GM12878 (cell line): ENCODE data around the gene CADPS. TPM values are rescaled to one million over a fixed set of nuclear protein-coding genes. Genes with fewer than 3 reads are reported as not detected.

ENCODE experiments used
- ATAC-seq: fragments of 200-7000 bp; cut with Tn5 transposase; 3 replicates; pipeline ENCODE4 v1.9.1; 2020; ENCODE audit warnings: mild to moderate bottlenecking, moderate library complexity
- BruUV-seq: library from RNA; stranded (reverse); fragments of 400-500 nt; replicated peaks from 2 replicates; lab custom pipeline; 2021; lab: Mats Ljungman, UMichigan
- CTCF ChIA-PET: fragments of 300-600 bp; sonication (Branson Sonifier 250); formaldehyde crosslinking; extraction: SDS; loops from one replicate; lab custom pipeline; 2021; ENCODE audit warnings: inconsistent platforms; lab: Yijun Ruan, JAX
- POLR2A ChIA-PET: fragments of 350-600 bp; formaldehyde crosslinking; extraction: SDS; loops from one replicate; lab custom pipeline; 2021; ENCODE audit warnings: inconsistent platforms; lab: Charles Lee
- RAD21 ChIA-PET: fragments of 300-600 bp; sonication (Branson Sonifier 250); formaldehyde crosslinking; loops from one replicate; lab custom pipeline; 2023; ENCODE audit warnings: antibody characterized with exemption; ENCODE audit not compliant: unreplicated experiment; lab: Charles Lee
- SMC1A ChIA-PET: fragments of 300-600 bp; sonication (Branson Sonifier 250); formaldehyde crosslinking; loops from one replicate; lab custom pipeline; 2023; ENCODE audit not compliant: unreplicated experiment, uncharacterized antibody; lab: Charles Lee
- DNase-seq: peaks from one replicate; pipeline ENCODE4 v3.0.0-alpha.2; 2011; ENCODE audit warnings: low read depth, low spot score
- FAIRE-seq: peaks from 3 replicates; lab custom pipeline; 2011; peaks lifted over from hg19 to GRCh38; lab: Jason Lieb, UNC
- H2AFZ ChIP-seq: 2 replicates; pipeline ENCODE4 v1.6.0; 2011; ENCODE audit warnings: low read depth, low read length, control low read depth; ENCODE audit not compliant: control insufficient read depth
- H3K27ac ChIP-seq: 2 replicates; pipeline ENCODE4 v1.5.1; 2011; ENCODE audit warnings: control low read depth; ENCODE audit not compliant: control insufficient read depth, insufficient read depth
- H3K27me3 ChIP-seq, 2 experiments: replicated peaks in 1 of 2; 2 replicates each; pipeline versions ENCODE4 v1.6.0 to v1.6.1; 2011; ENCODE audit warnings: low read length in 1 of 2; ENCODE audit not compliant: control insufficient read depth in 2 of 2, insufficient read depth in 2 of 2
- H3K36me3 ChIP-seq, 2 experiments: 2 replicates each; pipeline ENCODE4 v1.5.1; 2011; ENCODE audit warnings: low read length in 1 of 2; ENCODE audit not compliant: control insufficient read depth in 2 of 2, insufficient read depth in 2 of 2
- H3K4me1 ChIP-seq: 2 replicates; pipeline ENCODE4 v1.6.1; 2011; ENCODE audit warnings: mild to moderate bottlenecking, low read length, moderate library complexity, mixed read lengths; ENCODE audit not compliant: control insufficient read depth, insufficient read depth
- H3K4me2 ChIP-seq: 2 replicates; pipeline ENCODE4 v1.6.0; 2011; ENCODE audit warnings: control low read depth; ENCODE audit not compliant: control insufficient read depth, insufficient read depth
- H3K4me3 ChIP-seq: fragments of 200-600 bp; sonication (generic); 2 replicates; pipeline ENCODE4 v1.5.1; 2016
- H3K79me2 ChIP-seq: 2 replicates; pipeline ENCODE4 v1.6.0; 2011; ENCODE audit warnings: low read length; ENCODE audit not compliant: control insufficient read depth, insufficient read depth
- H3K9ac ChIP-seq: 2 replicates; pipeline ENCODE4 v1.8.0; 2011; ENCODE audit warnings: low read length, control low read depth, mixed read lengths; ENCODE audit not compliant: control insufficient read depth, insufficient read depth
- H3K9me3 ChIP-seq: replicated peaks from 3 replicates; pipeline ENCODE4 v1.5.1; 2011; ENCODE audit warnings: mild to moderate bottlenecking, low read length; ENCODE audit not compliant: control insufficient read depth, insufficient read depth
- H4K20me1 ChIP-seq: 2 replicates; pipeline ENCODE4 v1.6.0; 2011; ENCODE audit not compliant: control insufficient read depth, insufficient read depth
- BHLHE40 ChIP-seq, 2 experiments: fragments of 450-650 bp in 1 of 2; IDR thresholded peaks; 2 replicates each; pipeline ENCODE4 v1.6.1; 2011 to 2017; ENCODE audit warnings: low read depth in 2 of 2, borderline replicate concordance in 1 of 2, improper control_type of control experiment in 1 of 2, low read length in 1 of 2, mild to moderate bottlenecking in 1 of 2
- ZBTB11 ChIP-seq: fragments of 450-650 bp; formaldehyde crosslinking; IDR thresholded peaks from 2 replicates; pipeline ENCODE4 v1.5.0; 2022; ENCODE audit warnings: mild to moderate bottlenecking, missing genetic modification characterization
- WGBS: methylation state at CpG from one replicate; pipeline ENCODE4 v1.1.6; 2016; ENCODE audit warnings: low lambda C conversion rate; ENCODE audit not compliant: insufficient replicate concordance, insufficient coverage; ENCODE audit errors: missing lambda C conversion rate; 5-methylcytosine and 5-hydroxymethylcytosine counted together
- in situ Hi-C: fragments of 300-500 bp; cut with MboI; formaldehyde crosslinking; loops from 9 replicates; pipeline ENCODE4 v1.14.3; 2018; ENCODE audit warnings: mixed read lengths
- intact Hi-C: fragments of 100-400 bp; cut with micrococcal nuclease; formaldehyde crosslinking; loops from one replicate; pipeline ENCODE4 v1.14.2; 2022; ENCODE audit not compliant: unreplicated experiment
- polyA plus RNA-seq, 11 experiments: library from polyadenylated mRNA; depleted of rRNA in 4 of 11; unstranded in 6 of 11; stranded (reverse) in 5 of 11; fragments of >200 nt; fragmentation: Nextera tagmentation in 4 of 11; fragmentation: Illumina TruSeq in 1 of 11; extraction: Ambion mirVana in 4 of 11; extraction: Trizol in 1 of 11; gene quantifications; 1 replicate in 1 of 11; 2 replicates in 10 of 11; pipeline versions ENCODE4 v1.2.1 to v1.2.3, GENCODE V29; 2011 to 2016; ENCODE audit warnings: inconsistent platforms in 2 of 11, missing spikeins in 2 of 11, low read depth in 1 of 11
- total RNA-seq, 4 experiments: library from RNA; depleted of rRNA in 3 of 4; stranded (reverse); fragments of >200 nt in 3 of 4; fragmentation: Illumina TruSeq in 1 of 4; extraction: Trizol in 1 of 4; gene quantifications; 2 replicates each; pipeline versions ENCODE4 v1.2.1 to v1.2.3, GENCODE V29; 2013 to 2021

Gene CADPS
- total and polyA plus RNA-seq, 10 of the 15 experiments (the other 5 are each of a cell fraction or from before 2014, with no cell fraction given), result 0.20 TPM; not detected in 9

DNA sequence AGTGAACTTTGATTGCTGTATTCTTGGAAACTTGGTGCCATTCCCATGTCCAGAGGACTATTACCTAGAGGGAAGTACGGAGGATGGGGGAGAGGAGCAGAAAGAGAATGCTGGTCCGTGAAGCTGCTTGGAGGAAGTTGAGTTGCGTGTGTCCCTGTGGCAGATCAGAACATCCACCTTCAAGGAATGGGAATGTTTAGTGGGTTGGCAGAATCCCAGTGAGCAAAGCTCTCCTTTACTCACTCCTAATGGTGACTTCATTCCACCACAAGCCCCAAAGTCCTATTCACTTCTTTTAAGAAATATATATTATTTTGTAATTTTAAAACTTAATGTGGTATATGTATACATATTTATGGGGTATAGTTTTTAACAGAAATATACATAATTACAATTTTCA is 254.0 kb downstream of the CADPS start:
- ATAC-seq (no peak), DNase-seq (no peak), FAIRE-seq (no peak)
- ChIA-PET POLR2A (no interaction called here), CTCF (interaction anchor here (0.5 to 1.5 kb wide), 5 partner anchors 11 to 1502 kb away, joined by 3 to 7 read pairs (median 3); no protein-coding TSS in a partner anchor), SMC1A (interaction anchor here (0.6 to 1.1 kb wide), 2 partner anchors 99 to 580 kb away, joined by 3 read pairs; no protein-coding TSS in a partner anchor), RAD21 (no interaction called here)
- in situ Hi-C loops (loop anchor here (25.0 kb wide), 1 partner anchor 1191 kb away; the partner anchor contains the start of gene C3orf49), intact Hi-C loops (loop anchor here (5.0 kb wide), 1 partner anchor 1196 kb away; the partner anchor contains the start of gene C3orf49)
- no peaks in the 10 kb centered on the region for H3K27me3 ChIP-seq
- no peaks in the 10 kb centered on the region for H3K9me3 ChIP-seq
- no peak overlapping the region for H3K27ac ChIP-seq
- 11% methylated on average over 3 of the region's 3 CpGs for WGBS
- no peak overlapping the region for H3K9ac ChIP-seq
- TF ChIP-seq ZBTB11 (no peak), BHLHE40 (IDR thresholded peaks at IDR 0.05; ENCODE audit: borderline replicate concordance in 1 of 2, low read depth in 2 of 2, low read length in 1 of 2) (no peak)
- H4K20me1 ChIP-seq, result no peaks in the 10 kb centered on the region
- no peak overlapping the region for H3K4me2 ChIP-seq
- no peaks in the 10 kb centered on the region for H3K79me2 ChIP-seq
- H3K4me3 ChIP-seq, result no peak overlapping the region
- H2AFZ ChIP-seq, result no peak overlapping the region
- H3K36me3 ChIP-seq, result no peaks in the 10 kb centered on the region
- no TSS peak for BruUV-seq
- H3K4me1 ChIP-seq, result no peaks in the 10 kb centered on the region; the same call in 1 of the 2 replicates
